T-helper 2 cell treated with Interferon-gamma antibody and Interleukin-4, amounts not matched to agents 5 μg/mL and 100 μg/mL, for 36 hours (primary cell): ENCODE data around the gene SELENOI.
"Not testable (repeated sequence)": the region's sequence is repeated elsewhere in the genome, so short reads cannot be mapped to it uniquely, and the experiment has no call there.

Experiments used
- DNase-seq: peaks from one replicate; pipeline ENCODE4 v3.0.0; 2021; ENCODE audit warnings: low spot score
- H3K27ac Mint-ChIP-seq: one replicate; pipeline ENCODE4 v1.8.0; 2021; ENCODE audit warnings: mild to moderate bottlenecking, mixed read lengths
- H3K27me3 Mint-ChIP-seq: one replicate; pipeline ENCODE4 v1.8.0; 2021; ENCODE audit warnings: low read depth, mixed read lengths
- H3K36me3 Mint-ChIP-seq: one replicate; pipeline ENCODE4 v1.8.0; 2021; ENCODE audit warnings: low read depth, mixed read lengths
- H3K4me1 Mint-ChIP-seq: one replicate; pipeline ENCODE4 v1.8.0; 2021; ENCODE audit warnings: low read depth, mixed read lengths
- H3K4me3 Mint-ChIP-seq: one replicate; pipeline ENCODE4 v1.8.0; 2022; ENCODE audit warnings: mild to moderate bottlenecking, moderate library complexity, mixed read lengths
- H3K9me3 Mint-ChIP-seq: one replicate; pipeline ENCODE4 v1.8.0; 2021; ENCODE audit warnings: mixed read lengths

Gene SELENOI

GRCh38 chr2:26335231-26335630 is 10.7 kb upstream of the SELENOI start:
- no peaks in the 10 kb centered on the region for H3K27me3 Mint-ChIP-seq
- peaks cover 11% of the 10 kb centered on the region for H3K4me1 Mint-ChIP-seq
- DNase-seq, result no peak
- no peak overlapping the region for H3K27ac Mint-ChIP-seq
- no peak overlapping the region for H3K4me3 Mint-ChIP-seq
- H3K36me3 Mint-ChIP-seq, result no peaks in the 10 kb centered on the region
- no peaks in the 10 kb centered on the region for H3K9me3 Mint-ChIP-seq

DNA sequence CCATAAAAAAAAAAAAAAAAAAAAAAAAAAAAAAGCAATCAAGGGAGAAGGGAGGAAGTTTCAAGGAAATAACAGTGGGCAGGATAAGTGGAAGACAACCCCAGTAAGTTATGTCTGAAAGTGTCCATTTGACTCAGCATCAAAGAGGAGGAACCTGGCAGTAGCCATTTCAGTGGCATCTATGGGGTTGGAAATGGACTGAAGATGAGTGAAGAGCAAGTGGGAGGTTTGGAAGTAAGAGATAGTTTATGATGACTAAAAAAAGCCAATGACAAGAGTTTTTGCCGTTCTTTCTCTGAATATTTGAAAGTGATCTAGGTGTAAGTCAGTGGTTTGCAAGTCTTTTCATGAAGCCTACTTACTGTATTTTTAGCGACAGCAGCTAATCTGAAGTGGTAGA is 9.2 kb upstream of the SELENOI start:
- H3K4me3 Mint-ChIP-seq, result no peak overlapping the region
- no peaks in the 10 kb centered on the region for H3K27me3 Mint-ChIP-seq
- H3K4me1 Mint-ChIP-seq, result peaks cover 9% of the 10 kb centered on the region
- no peaks in the 10 kb centered on the region for H3K36me3 Mint-ChIP-seq
- no peaks in the 10 kb centered on the region for H3K9me3 Mint-ChIP-seq
- H3K27ac Mint-ChIP-seq, result no peak overlapping the region
- no peak for DNase-seq

DNA sequence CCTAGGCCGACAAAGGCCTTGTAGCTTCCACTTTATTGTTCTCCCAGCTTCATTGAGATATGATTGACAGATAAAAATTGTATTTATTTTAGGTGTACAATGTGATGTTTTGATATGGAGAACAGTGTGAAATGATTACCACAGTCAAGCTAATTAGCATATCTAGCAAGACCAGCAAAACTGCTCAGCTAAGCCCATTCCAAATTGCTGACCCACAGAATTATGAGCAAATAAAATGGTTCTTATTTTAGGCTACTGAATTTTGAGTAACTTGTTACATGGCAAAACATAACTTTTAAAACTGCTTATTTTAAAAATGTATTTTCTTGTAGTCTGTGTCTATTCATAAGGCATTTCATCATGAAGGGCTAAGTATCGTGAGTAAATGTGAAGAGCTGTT is 8.6 kb upstream of the SELENOI start:
- H3K27ac Mint-ChIP-seq, result no peak overlapping the region
- H3K27me3 Mint-ChIP-seq, result no peaks in the 10 kb centered on the region
- no peak for DNase-seq
- H3K4me1 Mint-ChIP-seq, result peaks cover 9% of the 10 kb centered on the region
- H3K9me3 Mint-ChIP-seq, result no peaks in the 10 kb centered on the region
- no peaks in the 10 kb centered on the region for H3K36me3 Mint-ChIP-seq
- no peak overlapping the region for H3K4me3 Mint-ChIP-seq

DNA sequence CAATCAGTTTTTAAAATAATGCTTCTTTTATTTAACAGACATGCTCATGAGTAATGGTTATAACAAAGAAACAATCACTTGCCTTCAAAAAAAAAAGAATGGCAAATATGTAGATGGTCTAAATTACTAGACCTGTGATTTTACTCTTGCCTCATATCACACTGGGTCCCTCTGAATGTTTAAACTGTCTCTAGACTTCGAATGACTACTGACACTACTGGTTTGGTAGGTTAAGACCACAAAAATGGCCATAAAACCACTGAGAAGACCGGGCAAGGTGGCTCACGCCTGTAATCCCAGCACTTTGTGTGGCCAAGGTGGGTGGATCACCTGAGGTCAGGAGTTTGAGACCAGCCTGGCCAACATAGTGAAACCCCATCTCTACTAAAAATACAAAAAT is 5.1 kb upstream of the SELENOI start:
- H3K9me3 Mint-ChIP-seq, result no peaks in the 10 kb centered on the region
- no peak overlapping the region for H3K4me3 Mint-ChIP-seq
- H3K4me1 Mint-ChIP-seq, result peaks cover 14% of the 10 kb centered on the region
- no peaks in the 10 kb centered on the region for H3K36me3 Mint-ChIP-seq
- no peak for DNase-seq
- H3K27me3 Mint-ChIP-seq, result no peaks in the 10 kb centered on the region
- no peak overlapping the region for H3K27ac Mint-ChIP-seq

DNA sequence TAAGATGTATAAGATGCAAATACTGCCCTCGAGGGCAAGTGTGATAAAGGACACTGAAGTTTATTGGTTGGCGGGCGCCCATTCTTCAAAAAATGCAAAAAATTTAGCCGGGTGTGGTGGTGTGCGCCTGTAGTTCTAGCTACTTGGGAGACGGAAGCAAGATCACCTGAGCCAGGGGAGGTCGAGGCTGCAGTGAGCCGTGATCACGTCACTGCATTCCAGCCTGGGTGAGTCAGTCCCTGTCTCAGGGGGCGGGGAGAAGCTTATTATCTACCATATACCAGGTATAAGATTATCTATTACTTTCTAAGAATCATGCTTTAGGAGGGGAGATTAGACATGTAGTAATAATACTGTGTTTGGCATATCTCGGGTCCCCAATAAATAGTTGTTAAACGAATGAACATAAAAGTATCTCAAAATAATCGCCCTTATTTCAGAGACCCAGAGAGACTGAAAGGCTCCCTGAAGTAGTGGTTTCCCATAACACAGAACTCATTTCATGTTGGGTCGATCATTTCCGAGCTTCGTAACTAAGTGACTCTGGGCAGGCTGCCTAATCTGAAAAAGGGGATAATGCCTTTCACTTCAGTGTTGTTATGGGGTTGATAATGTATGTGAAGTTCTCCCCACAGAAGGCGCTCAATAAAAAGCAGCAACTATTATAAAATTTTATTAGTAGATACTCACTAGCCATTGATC is 1.2 kb upstream of the SELENOI start:
- no peaks in the 10 kb centered on the region for H3K27me3 Mint-ChIP-seq
- peaks cover 21% of the 10 kb centered on the region for H3K4me1 Mint-ChIP-seq
- H3K4me3 Mint-ChIP-seq, result peak overlapping the region; percentile 93
- H3K27ac Mint-ChIP-seq, result peak overlapping the region; percentile 98
- H3K9me3 Mint-ChIP-seq, result no peaks in the 10 kb centered on the region
- peaks cover 7% of the 10 kb centered on the region for H3K36me3 Mint-ChIP-seq
- DNase-seq, result no peak

DNA sequence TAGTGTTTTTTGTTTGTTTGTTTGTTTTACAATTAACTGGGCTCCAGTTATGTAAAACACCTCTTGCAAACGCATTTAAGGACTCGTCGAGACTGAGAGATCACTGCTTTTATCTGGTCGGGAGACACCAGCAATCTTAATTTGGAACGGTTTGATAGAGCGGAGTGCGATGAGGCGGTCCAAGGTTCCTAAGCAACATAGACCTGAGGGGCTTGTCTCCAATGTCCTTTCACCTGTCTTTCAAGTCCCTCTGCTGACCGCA is 729 bp upstream of the SELENOI start:
- peak overlapping the region; percentile 98 for H3K27ac Mint-ChIP-seq
- no peaks in the 10 kb centered on the region for H3K9me3 Mint-ChIP-seq
- peaks cover 21% of the 10 kb centered on the region for H3K4me1 Mint-ChIP-seq
- no peak for DNase-seq
- peak overlapping the region; percentile 93 for H3K4me3 Mint-ChIP-seq
- H3K27me3 Mint-ChIP-seq, result no peaks in the 10 kb centered on the region
- peaks cover 7% of the 10 kb centered on the region for H3K36me3 Mint-ChIP-seq

DNA sequence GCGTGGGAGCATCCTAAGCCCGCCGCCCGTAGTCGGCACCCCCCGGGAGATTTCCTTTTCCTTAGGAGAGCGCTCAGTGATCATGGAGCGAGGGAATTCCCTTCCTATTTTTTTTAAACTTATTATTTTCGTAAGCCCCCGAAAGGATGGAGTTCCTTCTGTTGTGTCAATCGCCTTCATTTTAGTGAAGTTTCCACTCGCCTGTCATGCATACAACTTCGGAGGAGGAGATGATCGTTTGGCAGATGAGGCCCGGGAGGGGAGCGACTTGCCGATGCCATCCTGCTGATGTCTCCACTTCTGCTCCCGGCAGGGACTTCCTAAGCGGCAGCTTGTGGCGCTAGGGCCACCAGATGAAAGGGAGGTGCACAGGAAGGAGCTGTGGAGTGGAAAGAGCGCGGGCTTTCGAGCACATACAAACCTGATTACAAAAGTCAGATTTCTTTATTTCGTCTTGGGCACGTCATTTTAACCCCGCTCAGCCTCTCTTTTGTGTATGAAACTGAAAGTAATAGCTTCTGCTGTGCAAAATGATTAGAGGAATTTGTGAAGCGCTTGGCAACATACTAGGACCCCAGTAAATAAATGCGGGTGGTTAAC is 611 bp downstream of the SELENOI start, which contains the start of gene ADGRF3:
TSS of gene ADGRF3 (minus strand) at position 336 of the 600 bp plus-strand sequence. CDS start 555 bp downstream, outside the sequence.
- no peaks in the 10 kb centered on the region for H3K9me3 Mint-ChIP-seq
- H3K27me3 Mint-ChIP-seq, result no peaks in the 10 kb centered on the region
- peaks cover 24% of the 10 kb centered on the region for H3K4me1 Mint-ChIP-seq
- peaks cover 14% of the 10 kb centered on the region for H3K36me3 Mint-ChIP-seq
- H3K4me3 Mint-ChIP-seq, result peak within 1 kb of the TSS; percentile 93
- peak; percentile 66 for DNase-seq
- H3K27ac Mint-ChIP-seq, result peak within 1 kb of the TSS; percentile 98

DNA sequence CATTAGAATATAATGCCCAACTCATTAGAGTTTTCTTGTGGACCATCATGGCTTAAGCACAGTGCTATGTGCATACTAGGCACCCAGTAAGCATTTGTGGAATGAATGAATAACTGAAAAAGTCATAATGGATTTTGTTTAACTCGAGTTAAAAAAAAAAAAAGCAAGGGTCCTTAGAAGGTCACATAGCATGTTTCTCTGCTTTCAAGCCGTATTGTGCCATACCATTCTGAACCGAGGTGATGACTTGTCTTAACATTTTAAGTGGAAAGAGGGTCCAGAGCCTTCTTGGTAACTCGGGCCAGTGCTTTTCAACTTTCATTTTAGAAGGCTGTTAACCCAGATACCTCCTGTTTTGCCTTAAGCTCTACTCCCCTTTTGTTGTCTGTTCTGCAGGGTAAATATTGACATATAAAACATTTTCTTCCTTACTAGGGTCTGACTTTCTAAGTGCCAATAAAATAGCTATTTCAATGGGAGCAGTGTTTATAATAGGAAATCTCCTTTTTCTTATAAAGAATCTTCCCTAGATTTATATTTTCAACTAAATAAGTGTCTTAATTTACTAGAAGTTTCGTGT is 1.4 kb downstream of the SELENOI start:
- H3K27me3 Mint-ChIP-seq, result no peaks in the 10 kb centered on the region
- no peak for DNase-seq
- H3K27ac Mint-ChIP-seq, result peak overlapping the region; percentile 98
- H3K4me3 Mint-ChIP-seq, result peak overlapping the region; percentile 93
- H3K36me3 Mint-ChIP-seq, result peaks cover 15% of the 10 kb centered on the region
- H3K9me3 Mint-ChIP-seq, result no peaks in the 10 kb centered on the region
- peaks cover 27% of the 10 kb centered on the region for H3K4me1 Mint-ChIP-seq

DNA sequence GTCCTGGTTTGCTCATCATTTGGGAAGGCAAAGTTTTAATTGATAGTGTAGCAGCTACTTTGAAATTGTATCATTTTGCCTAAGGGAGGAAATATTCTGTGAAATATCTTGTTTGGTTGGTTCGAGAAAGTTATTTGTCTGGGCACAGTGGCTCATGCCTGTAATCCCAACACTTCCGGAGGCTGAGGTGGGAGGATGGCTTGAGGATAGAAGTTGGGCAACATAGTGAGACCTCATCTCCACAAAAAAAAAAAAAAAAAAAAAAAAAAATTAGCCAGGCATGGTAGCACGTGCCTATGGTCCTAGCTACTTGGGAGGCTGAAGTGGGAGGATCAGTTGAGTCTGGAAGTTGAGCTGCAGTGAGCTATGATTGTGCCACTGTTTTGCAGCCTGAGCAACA is 3.7 kb downstream of the SELENOI start:
- Mint-ChIP-seq H3K27ac (no peak overlapping the region), H3K36me3 (peaks cover 22% of the 10 kb centered on the region), H3K4me1 (peaks cover 32% of the 10 kb centered on the region)

GRCh38 chr2:26351375-26352090 is 5.6 kb downstream of the SELENOI start:
- H3K4me1 Mint-ChIP-seq, result peaks cover 40% of the 10 kb centered on the region
- H3K4me3 Mint-ChIP-seq, result no peak overlapping the region
- H3K27ac Mint-ChIP-seq, result no peak overlapping the region
- no peak for DNase-seq
- no peaks in the 10 kb centered on the region for H3K9me3 Mint-ChIP-seq
- peaks cover 27% of the 10 kb centered on the region for H3K36me3 Mint-ChIP-seq
- no peaks in the 10 kb centered on the region for H3K27me3 Mint-ChIP-seq

More for the DNA sequence above, 3.7 kb downstream of the SELENOI start:
- DNase-seq, result no peak
- H3K4me3 Mint-ChIP-seq, result no peak overlapping the region
- H3K9me3 Mint-ChIP-seq, result no peaks in the 10 kb centered on the region
- no peaks in the 10 kb centered on the region for H3K27me3 Mint-ChIP-seq

GRCh38 chr2:26352892-26353291 is 6.9 kb downstream of the SELENOI start:
- Mint-ChIP-seq H3K4me3 (no peak overlapping the region), H3K27me3 (no peaks in the 10 kb centered on the region), H3K9me3 (no peaks in the 10 kb centered on the region), H3K27ac (no peak overlapping the region), H3K4me1 (peaks cover 39% of the 10 kb centered on the region), H3K36me3 (peaks cover 27% of the 10 kb centered on the region)
- DNase-seq, result peak; percentile 27

- H3K27me3 Mint-ChIP-seq, DNase-seq, H3K27ac Mint-ChIP-seq, H3K9me3 Mint-ChIP-seq, H3K4me3 Mint-ChIP-seq: not testable (repeated sequence)
- peaks cover 33% of the 10 kb centered on the region for H3K4me1 Mint-ChIP-seq
- H3K36me3 Mint-ChIP-seq, result peaks cover 22% of the 10 kb centered on the region
Observed at GRCh38 chr2:26354469-26354868, 8.5 kb downstream of the SELENOI start.

GRCh38 chr2:26355038-26355995 is 9.4 kb downstream of the SELENOI start:
- H3K27me3 Mint-ChIP-seq, result no peaks in the 10 kb centered on the region
- H3K4me3 Mint-ChIP-seq, result no peak overlapping the region
- H3K27ac Mint-ChIP-seq, result peak overlapping the region; percentile 35
- no peaks in the 10 kb centered on the region for H3K9me3 Mint-ChIP-seq
- DNase-seq, result no peak
- H3K36me3 Mint-ChIP-seq, result peaks cover 21% of the 10 kb centered on the region
- peaks cover 36% of the 10 kb centered on the region for H3K4me1 Mint-ChIP-seq
